ENCODE data around the gene RNF25. TPM values are rescaled to one million over a fixed set of nuclear protein-coding genes. Genes with fewer than 3 reads are reported as not detected.
A peak's percentile ranks its signal among the peaks of the same experiment; 100 is the strongest.

The RNF25 gene
- total and polyA plus RNA-seq, 12 donors = 13.5 to 25.4 (median 16.8) TPM

DNA sequence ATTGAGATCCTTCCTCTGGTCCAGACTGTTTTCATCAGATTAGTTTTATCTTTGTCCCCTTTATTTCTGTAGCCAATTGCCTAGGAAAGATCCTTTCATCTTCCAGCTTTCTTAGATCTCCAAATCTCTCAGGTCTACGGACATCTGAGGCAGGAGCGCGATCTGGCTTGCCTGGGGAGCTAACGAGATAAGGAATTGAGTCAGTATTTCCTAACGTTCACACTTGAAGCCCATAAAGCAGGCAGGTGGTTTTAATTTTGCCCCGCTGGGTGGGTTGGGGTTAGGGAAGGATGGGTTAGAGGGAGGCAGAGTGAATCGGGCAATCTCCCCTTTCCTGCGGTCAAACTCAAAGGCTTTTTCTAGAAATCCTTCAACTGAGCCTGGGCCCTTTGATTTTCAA, 38.1 kb upstream of the RNF25 start:
- TF ChIP-seq, protein P1, sequence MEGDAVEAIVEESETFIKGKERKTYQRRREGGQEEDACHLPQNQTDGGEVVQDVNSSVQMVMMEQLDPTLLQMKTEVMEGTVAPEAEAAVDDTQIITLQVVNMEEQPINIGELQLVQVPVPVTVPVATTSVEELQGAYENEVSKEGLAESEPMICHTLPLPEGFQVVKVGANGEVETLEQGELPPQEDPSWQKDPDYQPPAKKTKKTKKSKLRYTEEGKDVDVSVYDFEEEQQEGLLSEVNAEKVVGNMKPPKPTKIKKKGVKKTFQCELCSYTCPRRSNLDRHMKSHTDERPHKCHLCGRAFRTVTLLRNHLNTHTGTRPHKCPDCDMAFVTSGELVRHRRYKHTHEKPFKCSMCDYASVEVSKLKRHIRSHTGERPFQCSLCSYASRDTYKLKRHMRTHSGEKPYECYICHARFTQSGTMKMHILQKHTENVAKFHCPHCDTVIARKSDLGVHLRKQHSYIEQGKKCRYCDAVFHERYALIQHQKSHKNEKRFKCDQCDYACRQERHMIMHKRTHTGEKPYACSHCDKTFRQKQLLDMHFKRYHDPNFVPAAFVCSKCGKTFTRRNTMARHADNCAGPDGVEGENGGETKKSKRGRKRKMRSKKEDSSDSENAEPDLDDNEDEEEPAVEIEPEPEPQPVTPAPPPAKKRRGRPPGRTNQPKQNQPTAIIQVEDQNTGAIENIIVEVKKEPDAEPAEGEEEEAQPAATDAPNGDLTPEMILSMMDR (IDR thresholded peaks at IDR 0.05) = no peak
- Histone ChIP-seq H3K27me3 (no peaks in the 10 kb centered on the region), H3K4me1 (peaks cover 0 to 42% (median 12%) of the 10 kb centered on the region in 9 donors), H3K9me3 (no peaks in the 10 kb centered on the region), H3K4me3 (peak overlapping the region in 7 of 10 donors; percentile 80 to 94 (median 87)), H3K27ac (peak overlapping the region in 1 of 10 donors; percentile 94), H3K36me3 (no peaks in the 10 kb centered on the region)
- ATAC-seq (no peak), DNase-seq (no peak)
- intact Hi-C loops (cut with DNase I) = loop anchor here in 9 of 10 donors (1.0 to 10.0 kb wide), 5 partner anchors 75 to 137 kb away; partner anchors contain the start of genes CYP27A1 (in 1 of the 9) and PRKAG3 (in 1 of the 9)
- WGBS, 2 donors = 63 to 74% methylated on average over 8 of the region's 8 CpGs

DNA sequence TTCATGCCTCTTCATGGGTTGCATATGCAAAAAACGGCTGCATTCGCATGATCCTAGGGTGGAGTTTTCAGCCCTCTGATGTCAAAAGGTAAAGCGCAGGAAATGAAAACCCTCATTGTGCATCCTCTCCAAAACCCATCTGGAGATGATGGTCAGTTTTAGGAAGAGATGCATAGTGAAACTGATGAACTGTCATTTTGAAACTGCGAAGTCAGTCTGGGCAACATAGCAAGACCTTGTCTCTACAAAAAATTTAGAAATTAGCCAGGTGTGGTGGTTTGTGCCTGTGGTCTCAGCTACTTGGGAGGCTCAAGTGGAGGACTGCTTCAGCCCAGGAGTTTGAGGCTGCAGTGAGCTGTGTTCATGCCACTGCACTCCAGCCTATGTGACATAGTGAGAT, 36.3 kb upstream of the RNF25 start:
- intact Hi-C loops (cut with DNase I) = no loop called here
- ATAC-seq (no peak), DNase-seq (no peak)
- no peaks in the 10 kb centered on the region for H3K36me3 ChIP-seq
- no peak overlapping the region for H3K27ac ChIP-seq
- no peaks in the 10 kb centered on the region for H3K27me3 ChIP-seq
- TF ChIP-seq, protein P1 (IDR thresholded peaks at IDR 0.05) = no peak
- 94 to 95% methylated on average over 4 of the region's 4 CpGs for WGBS, 2 donors
- H3K4me3 ChIP-seq = no peak overlapping the region
- peaks cover 0 to 24% (median 8%) of the 10 kb centered on the region in 9 donors for H3K4me1 ChIP-seq
- H3K9me3 ChIP-seq = no peaks in the 10 kb centered on the region

DNA sequence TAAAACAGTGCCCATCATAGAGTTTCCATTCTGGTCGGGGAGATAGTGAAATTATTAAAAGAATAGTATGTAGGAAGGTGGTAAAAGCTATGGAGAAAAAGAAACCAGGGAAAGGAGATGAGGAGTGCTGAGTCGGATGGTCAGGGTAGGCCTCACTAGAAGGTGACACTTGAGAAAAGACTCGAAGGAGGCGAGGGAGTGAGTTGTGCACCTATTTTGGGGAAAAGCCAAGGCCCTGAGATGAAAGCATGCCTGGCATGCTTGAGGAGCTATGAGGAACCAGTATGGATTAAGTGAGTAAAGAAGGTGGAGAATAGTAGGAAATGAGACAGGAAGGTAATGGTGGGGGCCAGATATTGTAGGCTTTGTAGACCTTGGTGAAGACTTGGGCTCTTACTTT, 31.5 kb upstream of the RNF25 start:
- H3K27me3 ChIP-seq = no peaks in the 10 kb centered on the region
- no peak for DNase-seq
- WGBS, 2 donors = 74 to 80% methylated on average over 4 of the region's 4 CpGs
- H3K9me3 ChIP-seq = no peaks in the 10 kb centered on the region
- no peak overlapping the region for H3K27ac ChIP-seq
- ATAC-seq = no peak
- peaks cover 0 to 31% (median 0%) of the 10 kb centered on the region in 9 donors for H3K36me3 ChIP-seq
- intact Hi-C loops (cut with DNase I) = no loop called here
- TF ChIP-seq, protein P1 (IDR thresholded peaks at IDR 0.05) = no peak
- H3K4me3 ChIP-seq = no peak overlapping the region
- H3K4me1 ChIP-seq = no peaks in the 10 kb centered on the region

DNA sequence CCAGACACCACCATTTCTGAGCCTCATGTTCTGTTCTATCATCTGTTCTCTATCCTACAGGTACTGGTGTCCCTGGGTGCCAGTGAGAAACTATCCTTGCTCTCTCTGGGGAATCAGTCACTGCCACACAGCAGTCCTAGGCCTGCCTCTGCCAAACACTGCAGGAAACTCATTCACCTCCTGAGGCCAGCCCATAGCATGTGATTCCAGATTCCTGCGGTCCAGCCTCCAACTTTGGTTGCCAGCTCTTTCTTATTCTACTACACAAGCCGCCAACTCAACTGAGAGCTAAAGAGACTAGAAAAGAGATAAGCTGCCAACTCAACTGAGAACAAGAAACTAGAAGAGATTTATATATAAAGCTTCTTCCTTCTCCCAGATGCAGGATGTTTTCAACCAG, 30.0 kb upstream of the RNF25 start:
- Histone ChIP-seq H3K27ac (no peak overlapping the region), H3K4me1 (no peaks in the 10 kb centered on the region), H3K4me3 (no peak overlapping the region), H3K9me3 (no peaks in the 10 kb centered on the region), H3K27me3 (no peaks in the 10 kb centered on the region), H3K36me3 (peaks cover 0 to 38% (median 0%) of the 10 kb centered on the region in 9 donors)
- TF ChIP-seq, protein P1 (IDR thresholded peaks at IDR 0.05) = no peak
- ATAC-seq (peak in 1 of 8 donors; percentile 41), DNase-seq (no peak)
- WGBS, 2 donors = 86 to 96% methylated on average over 2 of the region's 2 CpGs
- intact Hi-C loops (cut with DNase I) = no loop called here

Measured in heart right ventricle (tissue), 16 donors.